Neural crest cell (in vitro differentiated cells): ENCODE measurements around the gene PIK3C2G. TPM values are rescaled to one million over a fixed set of nuclear protein-coding genes. Genes with fewer than 3 reads are reported as not detected.

Experiments
- DNase-seq: peaks from one replicate; pipeline ENCODE4 v3.0.0; 2021; ENCODE audit warnings: low read depth, mixed read lengths, low spot score
- H3K27ac Mint-ChIP-seq: one replicate; pipeline ENCODE4 v1.8.0; 2021; ENCODE audit warnings: mild to moderate bottlenecking, mixed read lengths; ENCODE audit not compliant: unreplicated experiment
- H3K27me3 Mint-ChIP-seq: 2 replicates; pipeline ENCODE4 v1.8.0; 2021; ENCODE audit warnings: low read depth, mild to moderate bottlenecking, mixed read lengths
- H3K36me3 Mint-ChIP-seq: 2 replicates; pipeline ENCODE4 v1.8.0; 2021; ENCODE audit warnings: low read depth, mild to moderate bottlenecking, mixed read lengths
- H3K4me1 Mint-ChIP-seq: 2 replicates; pipeline ENCODE4 v1.8.0; 2021; ENCODE audit warnings: mixed read lengths
- H3K4me3 Mint-ChIP-seq: one replicate; pipeline ENCODE4 v1.8.0; 2021; ENCODE audit warnings: mild to moderate bottlenecking, mixed read lengths
- H3K9me3 Mint-ChIP-seq: 2 replicates; pipeline ENCODE4 v1.8.0; 2021; ENCODE audit warnings: mixed read lengths
- CTCF ChIP-seq: fragments of 200-600 bp; sonication (generic); conservative IDR thresholded peaks from 2 replicates; pipeline ENCODE4 v1.5.0; 2021; ENCODE audit warnings: antibody characterized with exemption, mild to moderate bottlenecking
- total RNA-seq: library from RNA; stranded (reverse); gene quantifications from 2 replicates; pipeline ENCODE4 v1.2.1, GENCODE V29; 2021

Gene PIK3C2G
- total RNA-seq, 1 donor from 2014 or later: not detected

- TF ChIP-seq CTCF: no peak
- Mint-ChIP-seq H3K4me3 (no peak overlapping the region), H3K9me3 (no peaks in the 10 kb centered on the region), H3K27me3 (no peaks in the 10 kb centered on the region), H3K36me3 (no peaks in the 10 kb centered on the region), H3K27ac (no peak overlapping the region), H3K4me1 (no peaks in the 10 kb centered on the region)
- no peak for DNase-seq
These were observed 129.8 kb downstream of the PIK3C2G start for GRCh38 chr12:18391151-18391550.

GRCh38 chr12:18394742-18395141 lies 133.4 kb downstream of the PIK3C2G start:
- Mint-ChIP-seq H3K9me3 (no peaks in the 10 kb centered on the region), H3K36me3 (no peaks in the 10 kb centered on the region), H3K4me1 (no peaks in the 10 kb centered on the region), H3K27me3 (no peaks in the 10 kb centered on the region), H3K27ac (no peak overlapping the region), H3K4me3 (no peak overlapping the region)
- TF ChIP-seq CTCF: no peak
- no peak for DNase-seq

GRCh38 chr12:18400186-18400585 lies 138.9 kb downstream of the PIK3C2G start:
- DNase-seq: no peak
- H3K27me3 Mint-ChIP-seq: no peaks in the 10 kb centered on the region
- no peaks in the 10 kb centered on the region for H3K9me3 Mint-ChIP-seq
- H3K4me3 Mint-ChIP-seq: no peak overlapping the region
- H3K36me3 Mint-ChIP-seq: no peaks in the 10 kb centered on the region
- no peak for TF ChIP-seq CTCF
- H3K27ac Mint-ChIP-seq: no peak overlapping the region
- no peaks in the 10 kb centered on the region for H3K4me1 Mint-ChIP-seq

- H3K36me3 Mint-ChIP-seq: peaks cover 2% of the 10 kb centered on the region
These were observed 141.7 kb downstream of the PIK3C2G start for GRCh38 chr12:18402872-18403611.

GRCh38 chr12:18411453-18411852 lies 150.1 kb downstream of the PIK3C2G start:
- Mint-ChIP-seq H3K9me3 (peaks cover 6% of the 10 kb centered on the region), H3K4me3 (no peak overlapping the region), H3K4me1 (no peaks in the 10 kb centered on the region), H3K36me3 (peaks cover 2% of the 10 kb centered on the region), H3K27ac (no peak overlapping the region), H3K27me3 (no peaks in the 10 kb centered on the region)
- no peak for TF ChIP-seq CTCF
- no peak for DNase-seq

More at GRCh38 chr12:18402872-18403611, 141.7 kb downstream of the PIK3C2G start:
- H3K4me1 Mint-ChIP-seq: no peaks in the 10 kb centered on the region
- H3K27ac Mint-ChIP-seq: no peak overlapping the region
- H3K9me3 Mint-ChIP-seq: peaks cover 4% of the 10 kb centered on the region
- no peak overlapping the region for H3K4me3 Mint-ChIP-seq
- no peak for DNase-seq
- TF ChIP-seq CTCF: no peak
- H3K27me3 Mint-ChIP-seq: no peaks in the 10 kb centered on the region
